ENCODE results near the gene CDIP1.

The CDIP1 gene

GRCh38 chr16:4512473-4512872 is 26.1 kb downstream of the CDIP1 start:
- in situ Hi-C loops (cut with HindIII; ENCODE audit: low pct_ligation_motif_present, low sequenced_read_pairs): no loop called here
- Histone ChIP-seq H3K4me3 (ENCODE audit: low read depth, low read length) (no peak overlapping the region), H3K36me3 (replicated peaks) (peaks cover 59% of the 10 kb centered on the region), H3K27ac (no peak overlapping the region), H3K27me3 (replicated peaks) (no peaks in the 10 kb centered on the region)
- DNase-seq: no peak
- TF ChIP-seq CTCF (IDR thresholded peaks at IDR 0.05; ENCODE audit: low read depth, low read length, missing control alignments): no peak

- no peaks in the 10 kb centered on the region for H3K27me3 ChIP-seq (replicated peaks)
- in situ Hi-C loops (cut with HindIII; ENCODE audit: low pct_ligation_motif_present, low sequenced_read_pairs): no loop called here
- H3K4me3 ChIP-seq (ENCODE audit: low read depth, low read length): no peak overlapping the region
- no peak overlapping the region for H3K27ac ChIP-seq
- peak; percentile 77 for TF ChIP-seq CTCF (IDR thresholded peaks at IDR 0.05; ENCODE audit: low read depth, low read length, missing control alignments)
- peaks cover 68% of the 10 kb centered on the region for H3K36me3 ChIP-seq (replicated peaks)
- peak; percentile 36 for DNase-seq
Measured at GRCh38 chr16:4511441-4512082, 27.0 kb downstream of the CDIP1 start.

- Histone ChIP-seq H3K27ac (no peak overlapping the region), H3K27me3 (replicated peaks) (no peaks in the 10 kb centered on the region), H3K4me3 (ENCODE audit: low read depth, low read length) (no peak overlapping the region), H3K36me3 (replicated peaks) (peaks cover 73% of the 10 kb centered on the region)
- TF ChIP-seq CTCF (IDR thresholded peaks at IDR 0.05; ENCODE audit: low read depth, low read length, missing control alignments): no peak
- in situ Hi-C loops (cut with HindIII; ENCODE audit: low pct_ligation_motif_present, low sequenced_read_pairs): no loop called here
- no peak for DNase-seq
Measured at GRCh38 chr16:4510747-4511426, 27.7 kb downstream of the CDIP1 start.

- no peak overlapping the region for H3K27ac ChIP-seq
- in situ Hi-C loops (cut with HindIII; ENCODE audit: low pct_ligation_motif_present, low sequenced_read_pairs): no loop called here
- no peak for TF ChIP-seq CTCF (IDR thresholded peaks at IDR 0.05; ENCODE audit: low read depth, low read length, missing control alignments)
Measured at GRCh38 chr16:4510131-4510530, 28.4 kb downstream of the CDIP1 start.

GRCh38 chr16:4509420-4509819 is 29.2 kb downstream of the CDIP1 start:
- in situ Hi-C loops (cut with HindIII; ENCODE audit: low pct_ligation_motif_present, low sequenced_read_pairs): no loop called here
- no peak for DNase-seq
- no peak for TF ChIP-seq CTCF (IDR thresholded peaks at IDR 0.05; ENCODE audit: low read depth, low read length, missing control alignments)
- Histone ChIP-seq H3K27me3 (replicated peaks) (no peaks in the 10 kb centered on the region), H3K4me3 (ENCODE audit: low read depth, low read length) (no peak overlapping the region), H3K27ac (no peak overlapping the region), H3K36me3 (replicated peaks) (peaks cover 77% of the 10 kb centered on the region)

More at GRCh38 chr16:4510131-4510530, 28.4 kb downstream of the CDIP1 start:
- no peak overlapping the region for H3K4me3 ChIP-seq (ENCODE audit: low read depth, low read length)
- DNase-seq: no peak
- H3K36me3 ChIP-seq (replicated peaks): peaks cover 77% of the 10 kb centered on the region
- H3K27me3 ChIP-seq (replicated peaks): no peaks in the 10 kb centered on the region
